HT1080 (cell line): ENCODE results near the gene EEA1. TPM values are rescaled to one million over a fixed set of nuclear protein-coding genes. Genes with fewer than 3 reads are reported as not detected.

ENCODE experiments used
- DNase-seq: peaks from one replicate; pipeline ENCODE4 v3.0.0-alpha.2; 2015; ENCODE audit warnings: low read depth
- total RNA-seq: library from RNA; depleted of rRNA; stranded (reverse); fragments of >200 nt; shearing (Covaris generic); gene quantifications from 2 replicates; pipeline ENCODE4 v1.2.3, GENCODE V29; 2014

Gene EEA1
- total RNA-seq, 1 experiment from 2014 or later = 12.1 TPM

- DNase-seq = no peak
These were observed 9.5 kb upstream of the EEA1 start for GRCh38 chr12:92938638-92939037.

- no peak for DNase-seq
These were observed 8.9 kb upstream of the EEA1 start for GRCh38 chr12:92938018-92938417.

GRCh38 chr12:92933606-92934005, 4.5 kb upstream of the EEA1 start:
- no peak for DNase-seq

DNA sequence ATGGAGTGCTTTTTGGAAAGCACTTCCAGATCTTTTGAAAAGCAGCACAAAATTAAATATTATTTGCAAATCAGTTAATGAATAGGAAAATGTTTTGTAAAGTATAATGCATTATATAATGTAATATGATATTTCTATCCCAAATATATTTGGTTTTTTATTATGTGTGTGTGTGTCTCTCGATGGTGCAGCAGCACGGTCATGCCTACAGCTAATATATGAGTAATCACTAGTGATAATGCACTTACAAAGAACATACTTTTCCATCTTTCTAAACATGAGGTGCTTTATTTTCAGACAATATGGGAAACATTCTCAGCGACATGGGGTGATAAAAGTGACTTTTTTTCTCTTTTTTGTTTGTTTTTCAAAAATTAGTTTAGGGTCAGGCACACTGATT, 1.3 kb upstream of the EEA1 start:
- DNase-seq = no peak

- no peak for DNase-seq
These were observed 888 bp upstream of the EEA1 start for GRCh38 chr12:92929983-92930382.

DNA sequence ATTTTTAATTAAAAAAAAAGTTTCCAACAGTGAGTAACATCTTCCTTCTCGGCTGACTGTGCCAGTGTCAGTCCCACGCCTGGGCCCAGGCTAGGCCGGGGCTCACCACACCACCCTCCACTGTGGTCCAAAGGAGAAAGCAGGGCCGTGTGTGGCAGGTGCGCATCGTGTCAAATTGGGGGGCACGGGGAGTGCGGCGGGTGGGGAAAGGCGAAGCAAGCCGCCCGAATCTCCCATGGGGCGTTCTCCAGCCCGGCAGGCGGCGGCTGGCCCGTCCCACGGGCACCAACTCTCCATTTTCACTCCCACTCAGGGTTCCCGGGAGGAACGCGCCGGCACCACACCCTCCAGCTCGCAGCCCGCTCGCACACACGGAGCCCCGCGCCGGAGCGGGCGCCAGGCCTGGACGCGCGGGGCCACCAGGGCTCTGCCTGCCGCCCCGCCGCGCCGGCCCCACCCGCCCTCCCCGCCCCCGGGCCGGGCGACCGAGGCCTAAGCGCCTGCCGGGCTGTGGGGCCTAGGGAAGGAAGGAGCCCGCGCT, 604 bp downstream of the EEA1 start:
- peak; percentile 9 for DNase-seq

GRCh38 chr12:92927436-92928281, 1.4 kb downstream of the EEA1 start:
- DNase-seq = peak; percentile 68

DNA sequence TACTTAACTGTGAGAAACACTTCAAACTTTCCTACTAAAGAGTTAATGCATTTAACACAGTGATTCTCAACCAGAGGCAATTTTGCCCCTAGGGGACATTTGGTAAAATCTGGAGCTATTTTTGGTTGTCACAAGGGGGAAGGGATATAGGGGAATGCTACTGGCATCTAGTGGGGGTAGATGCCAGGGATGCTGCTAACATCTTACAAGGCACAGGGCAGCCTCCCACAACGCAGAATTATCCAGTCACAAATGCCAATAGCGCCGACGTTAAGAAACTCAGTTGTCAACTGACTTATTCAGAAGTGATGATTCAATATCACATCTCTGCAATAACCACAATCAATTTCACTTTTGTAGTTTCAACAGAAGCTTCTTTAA, 2.0 kb downstream of the EEA1 start:
- peak; percentile 69 for DNase-seq

- DNase-seq = no peak
These were observed 2.5 kb downstream of the EEA1 start for GRCh38 chr12:92926549-92926948.

DNA sequence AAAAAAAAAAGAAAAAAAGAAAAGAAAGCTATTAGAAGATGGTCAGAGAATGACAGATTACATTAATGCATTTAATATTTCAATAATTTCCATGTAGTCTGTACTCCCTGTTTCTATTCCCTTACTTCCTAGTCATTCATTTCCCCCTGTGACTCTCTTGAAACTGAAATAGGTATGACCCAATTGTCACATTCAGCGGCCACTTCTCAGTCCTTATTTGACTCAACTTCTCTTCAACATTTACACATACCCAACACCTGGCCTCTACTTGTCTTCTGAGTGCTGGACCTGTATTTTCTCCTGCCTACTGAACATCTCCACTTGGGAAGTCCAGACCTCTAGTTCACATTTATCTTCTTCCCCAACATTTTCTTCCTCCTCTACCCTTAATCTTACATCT, 7.2 kb downstream of the EEA1 start:
- DNase-seq = no peak

- no peak for DNase-seq
These were observed 13.7 kb downstream of the EEA1 start for GRCh38 chr12:92915365-92915764.

DNA sequence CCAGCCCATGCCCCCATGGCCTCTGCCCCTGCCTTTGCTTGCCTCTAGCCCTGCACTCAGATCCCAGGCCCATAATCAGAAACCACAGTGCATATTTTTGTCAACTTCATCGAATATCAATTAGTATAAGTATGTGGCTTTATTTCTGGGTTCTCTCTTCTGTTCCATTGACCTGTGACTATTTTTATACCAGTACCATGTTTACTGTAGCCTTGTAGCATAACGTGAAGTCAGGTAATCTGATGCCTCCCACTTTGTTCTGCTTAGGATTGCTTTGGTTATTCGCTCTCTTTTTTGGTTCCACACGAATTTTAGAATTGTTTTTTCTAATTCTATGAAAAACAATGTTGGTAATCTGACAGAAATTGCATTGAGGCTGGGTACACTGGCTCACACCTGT, 14.9 kb downstream of the EEA1 start:
- no peak for DNase-seq

GRCh38 chr12:92912672-92913071, 16.4 kb downstream of the EEA1 start:
- no peak for DNase-seq

- DNase-seq = peak; percentile 62
These were observed 17.0 kb downstream of the EEA1 start for GRCh38 chr12:92912052-92912451.

- DNase-seq = no peak
These were observed 17.8 kb downstream of the EEA1 start for GRCh38 chr12:92911339-92911738.

- DNase-seq = peak; percentile 24
These were observed 21.0 kb downstream of the EEA1 start for GRCh38 chr12:92908108-92908507.

DNA sequence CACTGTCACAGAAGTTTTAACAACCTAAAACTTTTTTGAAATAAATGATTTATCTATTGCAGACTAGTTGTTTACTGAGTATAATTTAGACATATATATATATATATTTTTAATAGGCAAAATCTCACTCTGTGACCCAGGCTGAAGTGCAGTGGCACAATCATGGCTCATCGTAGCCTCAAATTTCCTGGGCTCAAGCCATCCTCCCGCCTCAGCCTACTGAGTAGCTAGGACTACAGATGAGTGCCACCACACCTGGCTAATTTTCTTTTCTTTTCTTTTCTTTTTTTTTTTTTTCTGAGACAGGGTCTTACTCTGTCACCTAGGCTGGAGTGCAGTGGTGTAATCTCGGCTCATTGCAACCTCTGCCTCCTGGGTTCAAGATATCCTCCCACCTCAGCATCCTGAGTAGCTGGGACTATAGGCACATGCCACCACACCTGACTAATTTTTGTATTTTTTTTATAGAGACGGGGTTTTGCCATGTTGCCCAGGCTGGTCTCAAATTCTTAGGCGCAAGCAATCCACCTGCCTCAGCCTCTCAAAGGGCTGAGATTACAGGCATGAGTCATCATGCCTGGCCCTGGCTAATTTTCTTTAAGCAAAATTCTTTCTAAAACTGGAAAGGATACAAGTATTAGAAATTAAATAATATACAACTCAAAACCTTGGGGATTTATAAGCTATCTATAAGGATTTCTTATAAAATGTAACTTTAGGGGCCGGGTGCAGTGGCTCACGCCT, 23.1 kb downstream of the EEA1 start:
- DNase-seq = no peak

GRCh38 chr12:92905258-92905810, 23.8 kb downstream of the EEA1 start:
- DNase-seq = no peak

- no peak for DNase-seq
These were observed 28.2 kb downstream of the EEA1 start for GRCh38 chr12:92900941-92901340.

- DNase-seq = peak; percentile 97
These were observed 29.6 kb downstream of the EEA1 start for GRCh38 chr12:92899386-92900001.

GRCh38 chr12:92898755-92899154, 30.3 kb downstream of the EEA1 start:
- DNase-seq = peak; percentile 84

DNA sequence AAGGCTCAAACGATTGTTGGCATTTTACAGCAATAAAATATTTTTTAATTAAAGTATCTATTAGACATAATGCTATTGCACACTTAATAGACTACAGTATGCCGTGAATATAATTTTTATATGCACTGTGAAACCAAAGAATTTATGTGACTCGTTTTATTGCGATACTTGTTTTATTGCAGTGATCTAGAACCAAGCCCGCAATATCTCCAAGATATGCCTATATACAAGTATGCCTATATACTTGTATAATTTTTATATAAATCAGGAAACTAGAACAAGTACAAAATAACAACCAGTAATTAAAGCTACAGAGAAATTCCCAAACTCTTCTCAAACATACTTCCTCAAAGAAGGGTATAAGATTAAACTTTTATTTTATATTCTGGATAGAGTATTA, 31.3 kb downstream of the EEA1 start:
- no peak for DNase-seq
